Measurements from ENCODE around the gene CCDC9. TPM values are rescaled to one million over a fixed set of nuclear protein-coding genes. Genes with fewer than 3 reads are reported as not detected.
"Not testable (repeated sequence)": the region's sequence is repeated elsewhere in the genome, so short reads cannot be mapped to it uniquely, and the experiment has no call there.

The CCDC9 gene
- polyA plus RNA-seq, 12 donors, result 15.4 to 29.5 (median 19.2) TPM; not detected in 1

GRCh38 chr19:47231215-47232054 lies 24.9 kb upstream of the CCDC9 start:
- peak; percentile 66 for DNase-seq

GRCh38 chr19:47232422-47233211 lies 23.7 kb upstream of the CCDC9 start:
- DNase-seq, result no peak

DNA sequence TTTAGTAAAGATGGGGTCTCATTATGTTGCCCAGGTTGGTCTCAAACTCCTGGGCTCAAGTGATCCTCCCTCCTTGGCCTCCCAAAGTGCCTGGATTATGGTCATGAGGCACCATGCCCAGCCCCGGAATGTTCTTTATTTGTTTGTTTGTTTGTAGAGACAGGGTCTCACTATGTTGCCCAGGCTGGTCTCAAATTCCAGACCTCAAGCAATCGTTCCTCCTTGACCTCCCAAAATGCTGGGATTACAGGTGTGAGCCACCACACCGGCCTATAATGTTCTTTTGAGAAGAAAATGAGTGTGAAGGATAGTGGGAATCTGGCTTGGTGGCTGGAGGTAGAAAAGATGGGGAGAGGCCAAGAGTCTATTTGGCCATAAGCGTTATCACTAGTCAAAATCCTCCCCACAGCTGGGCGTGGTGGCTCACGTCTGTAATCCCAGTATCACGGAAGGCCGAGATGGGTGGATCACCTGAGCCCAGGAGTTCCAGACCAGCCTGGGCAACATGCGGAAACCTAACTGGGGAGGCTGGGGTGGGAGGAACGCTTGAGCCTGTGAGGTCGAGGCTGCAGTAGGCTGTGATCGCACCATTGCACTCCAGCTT lies 20.2 kb upstream of the CCDC9 start:
- DNase-seq, result no peak

DNA sequence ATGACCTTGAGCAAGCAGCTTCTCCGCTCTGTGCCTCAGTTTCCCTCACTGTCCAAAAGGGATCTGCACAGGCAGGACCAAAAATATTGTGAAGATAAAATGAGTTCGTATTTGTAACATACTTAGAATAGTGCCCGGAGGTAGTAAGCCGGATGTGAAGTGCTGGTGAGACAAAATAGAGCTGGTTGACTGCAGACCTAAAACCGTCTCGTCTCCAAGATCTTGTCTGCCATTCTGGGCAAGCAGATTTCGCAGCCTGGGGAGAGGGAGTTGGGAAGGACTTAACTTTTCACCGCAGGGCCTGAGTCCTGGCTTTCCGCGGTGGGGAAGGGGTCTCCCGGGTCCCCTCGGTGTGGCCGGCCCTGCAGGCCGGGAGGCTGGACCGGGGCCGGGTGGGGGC lies 17.2 kb upstream of the CCDC9 start:
- no peak for DNase-seq

- no peak for DNase-seq
Measured at GRCh38 chr19:47239610-47240296, 16.6 kb upstream of the CCDC9 start.

DNA sequence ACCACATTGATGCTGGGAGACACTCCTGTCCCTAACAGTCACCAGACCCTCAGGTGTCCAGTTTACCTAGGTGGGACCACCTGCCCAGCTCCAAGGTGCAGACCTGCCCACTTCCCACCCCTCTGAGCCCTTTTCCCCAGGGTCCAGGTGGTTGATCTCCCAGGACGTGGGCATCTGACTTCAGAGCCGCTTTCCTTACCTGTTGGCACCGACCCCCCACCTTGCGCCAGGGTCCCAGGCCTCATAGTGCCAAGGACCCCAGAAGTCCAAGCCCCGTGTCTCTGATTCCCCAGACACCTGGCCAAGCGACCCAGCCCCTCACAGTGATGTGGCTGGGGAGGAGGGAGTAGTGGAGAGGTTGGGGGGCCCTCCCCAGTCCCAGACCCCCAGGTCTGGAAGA lies 15.8 kb upstream of the CCDC9 start:
- no peak for DNase-seq

DNA sequence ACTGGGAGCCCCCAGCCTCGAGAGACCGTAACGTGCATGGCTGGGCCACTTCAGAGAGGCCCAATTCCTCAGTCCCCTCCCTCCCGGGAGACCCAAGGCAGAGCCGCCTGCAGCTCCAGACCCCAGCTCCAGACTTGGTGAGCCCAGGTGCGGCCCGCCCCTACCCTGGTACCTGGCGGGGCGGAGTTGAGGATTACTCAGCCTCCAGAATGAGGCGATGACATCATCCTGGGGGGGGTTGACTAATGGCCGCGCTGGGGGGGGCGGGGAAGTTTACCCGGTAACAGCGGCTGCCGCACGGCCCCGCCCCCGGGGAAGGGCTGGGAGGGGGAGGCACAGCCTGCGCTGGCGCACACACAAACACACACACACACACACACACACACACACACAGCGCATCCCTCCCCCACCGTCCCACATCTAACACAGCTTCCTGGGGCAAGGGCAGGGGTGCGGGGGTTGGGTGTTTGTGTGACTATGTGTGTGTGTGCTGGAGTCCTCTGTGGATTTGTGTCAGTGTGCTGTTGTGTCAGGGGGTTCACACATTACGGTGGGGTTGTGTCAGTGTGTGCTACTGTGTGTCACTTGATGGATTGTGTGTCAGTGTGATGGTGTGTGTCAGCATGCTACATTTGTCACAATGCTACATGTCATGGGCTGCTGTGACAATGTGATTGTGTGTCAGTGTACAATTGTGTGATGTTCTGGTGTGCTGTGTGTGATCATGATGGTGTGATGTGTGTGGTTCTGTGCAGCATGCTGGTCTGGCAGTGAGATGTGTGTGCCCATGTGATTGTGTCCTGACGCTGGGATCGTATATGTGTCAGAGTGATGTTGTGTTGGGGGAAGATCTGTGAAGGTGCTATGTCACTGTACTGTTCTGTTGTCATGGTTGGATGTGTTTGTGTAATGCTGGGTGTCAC lies 15.1 kb upstream of the CCDC9 start:
- peak; percentile 40 for DNase-seq

DNA sequence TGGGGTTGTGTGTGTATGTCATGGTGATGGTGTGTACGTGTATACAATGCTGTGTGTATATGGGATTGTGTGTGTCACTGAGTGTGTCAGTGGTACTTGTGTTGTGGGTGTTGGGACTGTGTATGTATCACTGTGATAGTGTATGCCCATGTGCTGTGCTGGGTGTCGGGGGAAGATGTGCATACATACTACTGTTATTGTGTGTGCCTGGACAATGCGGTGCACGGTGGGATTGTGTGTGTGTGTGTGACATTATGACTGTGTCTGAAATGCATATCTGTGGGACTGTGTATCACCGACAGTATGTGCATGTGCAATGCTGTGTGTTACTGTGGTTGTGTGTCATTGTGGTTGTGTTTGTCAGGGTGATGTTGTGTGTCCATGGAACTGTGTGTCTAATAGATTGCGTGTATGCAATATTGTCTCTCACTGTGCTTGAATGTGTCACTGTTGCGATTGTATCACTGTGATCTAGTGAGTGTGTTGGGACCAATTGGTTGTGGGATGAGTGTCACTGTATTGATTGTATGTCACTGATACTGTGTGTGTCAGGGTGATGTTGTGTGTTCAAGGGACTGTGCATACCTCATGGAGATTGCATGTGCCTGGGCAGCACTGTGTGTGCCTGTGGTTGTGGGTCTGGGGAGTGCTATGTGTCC lies 14.3 kb upstream of the CCDC9 start:
- no peak for DNase-seq

- DNase-seq, result no peak
Measured at GRCh38 chr19:47243364-47243775, 13.0 kb upstream of the CCDC9 start.

DNA sequence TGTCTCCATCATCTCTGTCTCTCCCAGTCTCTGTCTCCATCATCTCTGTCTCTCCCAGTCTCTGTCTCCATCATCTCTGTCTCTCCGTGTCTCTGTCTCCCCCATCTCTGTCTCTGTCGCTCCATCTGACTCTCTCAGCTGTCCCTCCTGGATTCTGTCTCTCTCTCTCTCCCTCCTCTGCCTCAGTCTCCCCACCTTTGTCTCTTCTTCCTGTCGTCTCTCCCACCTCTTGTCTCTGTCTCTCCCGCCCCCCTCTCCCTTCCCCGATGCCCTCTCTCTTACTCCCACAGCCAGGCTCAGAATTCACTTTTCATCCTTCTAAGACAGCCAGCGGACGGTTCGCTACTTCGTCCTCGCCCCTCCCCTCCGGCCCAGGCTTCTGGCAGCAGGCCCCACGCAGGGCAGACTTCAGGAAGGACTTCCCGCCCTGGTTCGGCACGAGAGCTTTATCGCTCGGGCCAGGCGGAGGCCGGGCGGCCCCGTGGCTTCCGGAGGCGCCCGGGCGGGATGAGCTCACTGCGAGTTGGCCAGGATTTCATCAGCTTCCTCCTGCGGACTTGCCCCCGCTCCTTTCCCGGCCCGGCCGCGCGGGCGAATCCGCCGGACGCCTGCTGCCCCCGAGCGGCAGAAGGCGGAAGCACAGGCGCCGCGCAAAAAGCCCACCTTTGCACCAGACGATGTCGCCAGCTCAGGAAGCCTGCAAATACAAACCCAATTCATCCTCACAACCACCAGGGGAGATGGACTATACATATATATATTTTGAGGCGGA lies 12.4 kb upstream of the CCDC9 start:
- peak; percentile 93 for DNase-seq

DNA sequence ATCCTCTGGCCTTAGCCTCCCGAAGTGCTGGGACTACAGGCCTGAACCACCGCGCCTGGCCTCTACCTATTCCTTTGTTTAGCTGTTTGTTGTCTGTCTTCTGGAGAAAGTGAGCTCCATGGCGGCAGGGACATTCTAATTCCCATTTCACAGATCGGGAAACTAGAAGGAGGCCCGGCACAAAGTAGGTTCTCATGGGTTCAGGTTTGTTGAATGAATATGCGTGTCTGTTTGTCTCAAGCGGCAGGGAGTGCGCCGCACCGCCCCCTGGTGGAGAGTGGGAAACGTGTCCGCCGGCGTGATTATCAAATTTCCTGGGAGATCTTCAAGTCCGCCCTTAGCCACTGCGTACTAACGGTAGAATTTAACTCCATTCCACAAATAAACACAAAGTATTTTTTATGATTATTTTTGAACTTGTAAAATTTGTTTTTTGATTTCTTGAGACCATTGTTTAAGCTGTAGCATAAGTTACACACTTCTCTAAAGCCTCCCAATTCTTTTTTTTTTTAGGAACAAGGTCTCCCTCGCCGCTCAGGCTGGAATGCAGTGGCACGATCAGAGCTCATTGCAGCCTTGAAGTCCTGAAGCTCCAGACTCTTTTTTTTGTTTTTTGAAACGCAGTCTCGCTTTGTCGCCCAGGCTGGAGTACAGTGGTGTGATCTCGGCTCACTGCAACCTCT lies 8.9 kb upstream of the CCDC9 start:
- DNase-seq, result peak; percentile 79

DNA sequence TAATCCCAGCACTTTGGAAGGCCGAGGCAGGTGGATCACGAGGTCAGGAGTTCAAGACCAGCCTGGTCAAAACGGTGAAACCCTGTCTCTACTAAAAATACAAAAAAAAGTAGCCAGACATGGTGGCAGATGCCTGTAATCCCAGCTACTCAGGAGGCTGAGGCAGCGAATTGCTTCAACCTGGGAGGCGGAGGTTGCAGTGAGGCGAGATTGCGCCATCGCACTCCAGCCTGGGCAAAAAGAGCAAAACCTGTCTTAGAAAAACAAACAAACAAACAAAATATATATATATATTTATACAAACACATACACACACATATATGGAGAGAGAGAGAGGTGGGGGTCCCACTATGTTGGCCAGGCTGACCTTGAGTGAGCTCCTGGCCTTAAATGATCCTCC lies 3.3 kb upstream of the CCDC9 start:
- DNase-seq, result not testable (repeated sequence)

DNA sequence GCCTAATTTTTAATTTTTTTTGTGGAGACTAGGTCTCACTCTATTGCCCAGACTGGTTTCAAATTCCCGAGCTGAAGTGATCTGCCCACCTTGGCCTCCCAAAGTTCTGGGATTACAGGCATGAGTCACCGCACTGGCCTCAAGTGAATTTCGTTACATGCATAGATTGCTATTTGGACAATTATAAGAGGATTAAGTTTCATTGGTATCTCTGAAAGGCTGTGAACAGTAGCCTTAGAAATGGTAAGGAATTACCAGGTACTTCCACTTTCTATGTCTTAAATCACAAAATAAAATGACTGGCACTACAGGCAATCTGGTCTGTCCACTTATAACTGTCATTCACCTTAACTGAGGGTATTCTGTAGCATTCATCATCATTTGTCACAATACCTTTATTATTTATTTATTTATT lies 2.9 kb upstream of the CCDC9 start:
- no peak for DNase-seq

- no peak for DNase-seq
Measured at GRCh38 chr19:47253970-47254369, 2.4 kb upstream of the CCDC9 start.

GRCh38 chr19:47256693-47257410 lies 527 bp downstream of the CCDC9 start:
- peak; percentile 99 for DNase-seq

DNA sequence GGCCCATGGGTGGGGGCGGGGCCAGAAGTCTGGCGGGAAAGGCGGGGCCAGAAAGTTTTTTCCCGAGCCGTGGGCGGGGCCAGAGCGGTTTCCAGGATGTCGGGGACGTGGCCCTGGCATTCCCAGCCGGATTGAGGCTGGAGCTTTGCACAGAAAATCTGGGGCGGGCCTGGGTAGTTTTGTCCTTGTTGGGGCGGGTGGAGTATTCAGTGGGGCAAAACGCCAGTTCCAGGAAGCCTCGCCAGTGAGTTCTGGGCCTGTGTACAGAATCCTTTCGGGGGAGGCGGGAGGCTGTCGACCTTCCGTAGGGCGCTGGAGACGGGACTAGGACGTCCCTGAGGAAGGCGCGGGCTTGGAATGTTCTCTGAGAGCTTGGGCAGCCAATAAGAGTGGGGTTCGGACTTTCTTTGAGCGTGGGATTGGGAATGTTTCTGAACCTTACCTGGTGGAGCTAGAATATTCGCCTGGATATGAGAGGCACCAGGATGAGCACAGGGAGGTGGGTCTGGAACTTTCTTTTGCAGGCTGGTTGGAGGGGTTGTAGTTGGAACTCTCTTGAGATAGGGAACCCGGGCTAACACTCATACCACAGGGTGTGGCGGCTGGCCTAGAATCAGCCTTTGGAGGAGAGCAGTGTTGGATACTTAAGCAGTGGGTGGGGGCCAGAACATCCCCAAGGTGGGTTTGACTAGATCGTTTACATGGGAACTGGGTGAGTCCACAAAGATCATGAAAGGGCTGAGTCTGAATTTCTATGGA lies 1.3 kb downstream of the CCDC9 start:
- no peak for DNase-seq

GRCh38 chr19:47258434-47258833 lies 2.1 kb downstream of the CCDC9 start:
- no peak for DNase-seq
